ENCODE measurements around the gene ZNF184.

Gene ZNF184

DNA sequence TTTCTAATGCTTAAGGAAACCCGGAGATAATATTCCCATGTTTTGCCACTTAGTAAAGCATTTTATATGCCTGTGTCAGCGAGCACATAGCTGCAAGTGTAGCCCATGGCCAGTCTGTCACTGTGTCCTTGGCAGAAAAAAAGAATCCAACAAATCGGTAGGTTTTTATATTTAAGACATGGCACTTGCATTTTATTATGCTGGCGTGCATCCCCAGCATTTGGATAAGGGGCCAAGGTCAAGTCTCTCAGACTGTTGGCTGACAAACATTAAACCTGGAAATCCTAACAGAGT is 1.2 kb upstream of the ZNF184 start:
- ChIA-PET CTCF (no interaction called here), POLR2A (no interaction called here)
- no peak for DNase-seq (ENCODE audit: extremely low spot score)
- TF ChIP-seq, protein P1, sequence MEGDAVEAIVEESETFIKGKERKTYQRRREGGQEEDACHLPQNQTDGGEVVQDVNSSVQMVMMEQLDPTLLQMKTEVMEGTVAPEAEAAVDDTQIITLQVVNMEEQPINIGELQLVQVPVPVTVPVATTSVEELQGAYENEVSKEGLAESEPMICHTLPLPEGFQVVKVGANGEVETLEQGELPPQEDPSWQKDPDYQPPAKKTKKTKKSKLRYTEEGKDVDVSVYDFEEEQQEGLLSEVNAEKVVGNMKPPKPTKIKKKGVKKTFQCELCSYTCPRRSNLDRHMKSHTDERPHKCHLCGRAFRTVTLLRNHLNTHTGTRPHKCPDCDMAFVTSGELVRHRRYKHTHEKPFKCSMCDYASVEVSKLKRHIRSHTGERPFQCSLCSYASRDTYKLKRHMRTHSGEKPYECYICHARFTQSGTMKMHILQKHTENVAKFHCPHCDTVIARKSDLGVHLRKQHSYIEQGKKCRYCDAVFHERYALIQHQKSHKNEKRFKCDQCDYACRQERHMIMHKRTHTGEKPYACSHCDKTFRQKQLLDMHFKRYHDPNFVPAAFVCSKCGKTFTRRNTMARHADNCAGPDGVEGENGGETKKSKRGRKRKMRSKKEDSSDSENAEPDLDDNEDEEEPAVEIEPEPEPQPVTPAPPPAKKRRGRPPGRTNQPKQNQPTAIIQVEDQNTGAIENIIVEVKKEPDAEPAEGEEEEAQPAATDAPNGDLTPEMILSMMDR (IDR thresholded peaks at IDR 0.05; ENCODE audit: control extremely low read depth, extremely low read depth, low read depth, missing control alignments) = no peak

DNA sequence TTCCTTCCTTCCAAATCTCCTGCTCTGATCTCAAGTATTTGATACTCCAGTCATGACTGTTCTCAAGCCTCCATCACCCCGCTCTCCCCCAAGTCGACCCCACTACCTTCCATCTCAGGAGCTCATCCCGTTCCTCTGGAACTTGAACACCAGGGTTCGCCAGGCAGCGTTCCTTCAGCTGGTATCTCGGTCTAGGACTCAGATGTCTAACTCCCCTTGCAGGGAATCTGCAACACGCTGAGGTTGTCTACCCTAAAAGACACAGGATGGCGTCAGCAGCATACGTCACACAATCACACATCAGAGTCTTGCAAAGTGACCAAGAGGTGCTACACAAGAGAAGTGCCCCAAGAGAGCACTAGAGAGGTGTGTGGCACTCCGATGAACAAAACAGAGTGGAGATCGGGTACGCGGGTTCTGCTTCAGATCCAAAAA is 706 bp downstream of the ZNF184 start:
- CTCF ChIA-PET = interaction anchor here (1.0 to 1.4 kb wide), 2 partner anchors 12 to 300 kb away, joined by 3 to 4 read pairs; no protein-coding TSS in a partner anchor

DNA sequence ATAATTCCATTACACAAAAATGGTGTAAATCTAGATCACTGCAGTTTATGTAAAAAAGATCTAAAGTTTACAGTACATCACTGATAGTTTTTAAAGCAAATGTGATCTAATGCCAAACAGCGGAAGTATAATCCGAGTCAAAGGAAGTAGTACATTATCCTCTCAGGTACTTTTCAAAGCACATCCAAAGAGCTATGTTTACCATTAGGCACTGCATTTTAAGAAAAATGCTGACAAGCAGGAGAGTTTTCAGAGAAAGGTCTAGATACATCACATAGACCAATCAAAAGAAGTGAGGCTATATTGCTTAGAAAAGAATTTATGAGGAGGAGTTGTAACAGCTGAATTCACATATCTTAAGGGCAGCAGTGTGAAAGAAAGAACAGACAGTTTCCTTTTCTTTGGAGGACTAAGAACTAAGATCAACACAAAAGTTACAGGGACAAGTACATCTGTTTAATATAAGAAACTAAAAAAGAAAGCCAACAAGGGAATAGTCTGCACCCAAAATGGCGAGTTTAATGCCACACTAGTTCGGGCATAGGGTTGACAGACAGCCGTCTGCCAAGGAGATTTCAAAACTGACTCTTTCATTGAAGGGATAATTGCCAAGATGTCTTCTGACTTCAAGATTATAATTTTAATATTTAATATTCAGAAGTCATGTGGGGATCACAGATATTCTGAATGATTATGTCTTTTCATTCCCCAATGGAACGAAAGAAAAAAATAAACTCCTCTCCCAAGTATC is 1.4 kb downstream of the ZNF184 start:
- TF ChIP-seq, protein P1 (IDR thresholded peaks at IDR 0.05; ENCODE audit: control extremely low read depth, extremely low read depth, low read depth, missing control alignments) = no peak
- CTCF ChIA-PET = no interaction called here
- no peak for DNase-seq (ENCODE audit: extremely low spot score)
- POLR2A ChIA-PET = no interaction called here

More for the DNA sequence above, 706 bp downstream of the ZNF184 start:
- TF ChIP-seq, protein P1 (IDR thresholded peaks at IDR 0.05; ENCODE audit: control extremely low read depth, extremely low read depth, low read depth, missing control alignments) = no peak
- POLR2A ChIA-PET = no interaction called here
- DNase-seq (ENCODE audit: extremely low spot score) = peak; percentile 60

DNA sequence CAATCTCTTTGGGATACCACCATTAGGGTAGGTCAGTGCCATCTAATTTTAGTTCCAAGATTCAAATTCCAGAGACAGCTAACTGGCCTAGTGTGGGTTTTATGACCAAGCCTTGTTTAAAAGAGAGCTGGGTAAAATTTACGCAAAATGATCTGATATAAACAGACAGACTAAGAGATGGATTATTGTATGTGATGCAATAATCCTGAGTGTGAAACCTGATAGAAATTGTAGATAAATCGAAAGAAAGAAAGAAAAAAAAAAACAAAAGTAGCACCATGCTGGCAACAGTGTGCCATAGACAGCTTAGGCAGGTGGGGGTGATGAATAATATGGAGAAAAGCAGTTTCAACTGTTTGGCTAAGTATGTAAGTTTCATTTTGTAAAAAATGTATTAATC is 2.9 kb downstream of the ZNF184 start:
- POLR2A ChIA-PET = no interaction called here
- TF ChIP-seq, protein P1 (IDR thresholded peaks at IDR 0.05; ENCODE audit: control extremely low read depth, extremely low read depth, low read depth, missing control alignments) = no peak
- CTCF ChIA-PET = no interaction called here
- DNase-seq (ENCODE audit: extremely low spot score) = no peak

DNA sequence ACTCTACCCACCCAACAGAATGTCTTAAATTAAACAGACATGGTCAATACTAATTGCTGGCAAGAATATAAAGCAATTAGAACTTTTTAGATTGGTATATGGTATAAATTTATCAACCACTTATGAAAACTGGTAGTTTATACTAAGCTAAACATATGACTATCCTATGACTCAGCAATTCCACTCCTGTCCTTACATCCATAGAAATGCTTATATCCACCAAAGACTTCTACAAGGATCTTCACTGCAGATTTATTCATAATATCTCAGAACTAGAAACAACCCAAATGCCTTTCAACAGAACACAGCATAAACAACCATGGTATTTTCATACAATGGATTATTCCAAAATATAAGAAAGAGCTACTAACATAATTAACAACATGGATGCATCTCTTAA is 4.6 kb downstream of the ZNF184 start:
- ChIA-PET CTCF (interaction anchor here (0.7 to 1.8 kb wide), 2 partner anchors 13 to 156 kb away, joined by 3 to 4 read pairs; partner anchors contain the start of gene POM121L2), POLR2A (no interaction called here)
- no peak for DNase-seq (ENCODE audit: extremely low spot score)
- TF ChIP-seq, protein P1 (IDR thresholded peaks at IDR 0.05; ENCODE audit: control extremely low read depth, extremely low read depth, low read depth, missing control alignments) = no peak

DNA sequence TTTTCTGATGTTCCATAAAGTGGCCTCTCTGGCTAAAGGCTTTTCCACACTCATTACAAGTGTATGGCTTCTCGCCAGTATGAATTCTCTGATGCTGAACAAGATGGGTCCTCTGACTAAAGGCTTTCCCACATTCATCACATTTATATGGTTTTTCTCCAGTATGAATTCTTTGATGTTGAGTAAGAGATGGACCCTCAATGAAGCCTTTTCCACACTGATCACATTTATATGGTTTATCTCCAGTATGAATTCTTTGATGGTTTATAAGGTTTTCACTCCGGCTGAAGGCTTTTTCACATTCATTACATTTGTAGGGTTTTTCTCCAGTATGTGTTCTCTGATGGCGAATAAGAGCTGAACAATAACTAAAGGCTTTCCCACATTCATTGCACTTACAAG is 20.4 kb downstream of the ZNF184 start:
- TF ChIP-seq, protein P1 (IDR thresholded peaks at IDR 0.05; ENCODE audit: control extremely low read depth, extremely low read depth, low read depth, missing control alignments) = no peak
- no peak for DNase-seq (ENCODE audit: extremely low spot score)
- ChIA-PET POLR2A (no interaction called here), CTCF (no interaction called here)

Data from GM10248 (cell line).